Measurements from ENCODE around the gene OBSL1.

Gene OBSL1

GRCh38 chr2:219541611-219542180, 29.6 kb downstream of the OBSL1 start:
- DNase-seq: peak; percentile 49
- no peak overlapping the region for H3K27ac ChIP-seq
- peak; percentile 92 for TF ChIP-seq CTCF (IDR thresholded peaks at IDR 0.05; ENCODE audit: low read depth, low read length, missing control alignments)
- in situ Hi-C loops (cut with HindIII; ENCODE audit: low pct_ligation_motif_present, low sequenced_read_pairs): no loop called here
- H3K36me3 ChIP-seq (replicated peaks): peaks cover 26% of the 10 kb centered on the region
- H3K27me3 ChIP-seq (replicated peaks): no peaks in the 10 kb centered on the region
- peak overlapping the region; percentile 70 for H3K4me3 ChIP-seq (ENCODE audit: low read depth, low read length)

DNA sequence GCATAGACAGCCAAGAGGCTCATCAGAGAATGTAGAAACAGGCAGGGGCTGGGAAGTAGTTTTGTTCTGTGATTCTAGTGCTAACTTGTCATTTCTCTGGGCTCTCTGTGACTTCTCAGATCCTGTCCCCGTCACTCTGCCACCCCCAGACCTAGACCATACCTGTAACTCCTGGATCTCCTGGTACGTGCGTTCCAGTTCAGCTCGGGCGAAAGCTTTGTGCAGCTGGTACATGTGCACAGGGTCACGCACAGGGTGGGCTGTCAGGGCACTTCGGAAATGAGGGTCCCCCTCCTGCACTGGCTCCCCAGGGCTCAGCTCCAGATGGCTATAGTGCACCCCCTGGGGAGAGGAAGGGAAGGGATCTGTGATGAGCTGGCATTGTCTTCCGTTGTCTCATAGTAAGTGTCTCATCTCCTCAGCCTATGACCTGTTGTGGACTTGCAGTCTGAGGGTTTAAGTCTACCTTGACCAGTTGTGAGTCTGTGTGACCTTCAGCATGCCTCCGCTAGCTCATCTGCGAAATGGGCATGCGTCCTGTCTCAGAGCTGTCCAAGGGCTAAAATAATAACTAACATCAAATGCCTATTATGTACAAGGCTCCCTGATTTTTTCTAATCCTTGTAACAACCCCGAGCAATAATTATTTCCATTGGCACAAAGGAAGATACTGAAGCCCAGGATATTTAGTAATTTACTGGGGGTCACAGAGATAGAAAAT, 30.4 kb downstream of the OBSL1 start:
- Histone ChIP-seq H3K27me3 (replicated peaks) (no peaks in the 10 kb centered on the region), H3K36me3 (replicated peaks) (peaks cover 26% of the 10 kb centered on the region), H3K4me3 (ENCODE audit: low read depth, low read length) (no peak overlapping the region), H3K27ac (no peak overlapping the region)
- in situ Hi-C loops (cut with HindIII; ENCODE audit: low pct_ligation_motif_present, low sequenced_read_pairs): no loop called here
- no peak for TF ChIP-seq CTCF (IDR thresholded peaks at IDR 0.05; ENCODE audit: low read depth, low read length, missing control alignments)
- no peak for DNase-seq

GRCh38 chr2:219539926-219540678, 31.2 kb downstream of the OBSL1 start:
- Histone ChIP-seq H3K4me3 (ENCODE audit: low read depth, low read length) (no peak overlapping the region), H3K36me3 (replicated peaks) (peaks cover 26% of the 10 kb centered on the region), H3K27ac (no peak overlapping the region), H3K27me3 (replicated peaks) (no peaks in the 10 kb centered on the region)
- in situ Hi-C loops (cut with HindIII; ENCODE audit: low pct_ligation_motif_present, low sequenced_read_pairs): no loop called here
- no peak for DNase-seq
- TF ChIP-seq CTCF (IDR thresholded peaks at IDR 0.05; ENCODE audit: low read depth, low read length, missing control alignments): no peak

DNA sequence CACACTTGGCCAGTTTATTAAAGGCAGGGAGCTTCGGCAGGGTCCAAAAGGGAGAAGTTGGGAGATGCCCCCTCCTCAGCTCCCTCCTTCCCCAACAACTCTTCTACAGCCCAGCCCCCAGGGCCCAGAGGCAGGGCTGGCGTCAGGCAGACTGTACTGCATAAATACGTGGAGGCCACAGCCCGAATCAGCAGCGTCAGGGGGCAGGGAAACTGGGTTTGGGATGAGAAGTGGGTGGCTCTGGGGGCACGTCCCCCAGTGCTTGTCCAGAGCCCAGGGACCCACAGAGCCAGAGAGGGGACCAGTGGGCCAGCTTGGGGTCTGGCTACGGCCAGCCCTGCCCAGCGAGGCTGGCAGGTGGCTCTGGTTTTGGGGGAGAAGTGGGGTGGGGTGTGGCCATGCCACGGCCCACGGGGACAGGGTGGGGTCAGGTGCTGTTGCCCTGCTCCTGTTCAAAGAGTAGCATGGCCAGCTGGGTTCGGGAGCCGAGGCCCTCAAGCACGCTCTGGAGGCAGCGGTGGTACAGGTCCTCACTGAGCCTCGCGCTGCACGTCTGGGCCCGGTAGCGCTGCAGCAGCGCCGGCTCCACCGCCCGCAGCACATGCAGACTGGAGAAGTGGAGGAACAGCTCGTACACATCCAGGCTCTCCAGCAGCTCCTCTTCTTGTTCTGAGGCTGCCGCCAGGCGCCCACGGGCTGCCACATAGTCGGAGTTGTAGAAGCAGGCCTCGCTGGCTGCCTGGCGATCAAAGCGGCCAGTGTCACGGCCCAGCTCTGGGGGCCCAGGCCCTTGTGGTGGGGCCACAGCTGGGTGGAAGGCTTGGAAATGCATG, 32.2 kb downstream of the OBSL1 start:
- in situ Hi-C loops (cut with HindIII; ENCODE audit: low pct_ligation_motif_present, low sequenced_read_pairs): no loop called here
- Histone ChIP-seq H3K27ac (no peak overlapping the region), H3K36me3 (replicated peaks) (peaks cover 26% of the 10 kb centered on the region), H3K27me3 (replicated peaks) (no peaks in the 10 kb centered on the region), H3K4me3 (ENCODE audit: low read depth, low read length) (no peak overlapping the region)
- TF ChIP-seq CTCF (IDR thresholded peaks at IDR 0.05; ENCODE audit: low read depth, low read length, missing control alignments): no peak
- no peak for DNase-seq

GRCh38 chr2:219538504-219538951, 32.8 kb downstream of the OBSL1 start:
- Histone ChIP-seq H3K36me3 (replicated peaks) (peaks cover 26% of the 10 kb centered on the region), H3K27ac (no peak overlapping the region), H3K4me3 (ENCODE audit: low read depth, low read length) (no peak overlapping the region), H3K27me3 (replicated peaks) (no peaks in the 10 kb centered on the region)
- no peak for TF ChIP-seq CTCF (IDR thresholded peaks at IDR 0.05; ENCODE audit: low read depth, low read length, missing control alignments)
- DNase-seq: no peak
- in situ Hi-C loops (cut with HindIII; ENCODE audit: low pct_ligation_motif_present, low sequenced_read_pairs): no loop called here

All from brain microvascular endothelial cell (primary cell).